Stimulated activated CD8-positive, alpha-beta memory T cell treated with anti-CD3 and anti-CD28 coated beads, Interleukin-15, amount 100 ng/mL, for 48 hours (primary cell): ENCODE results near the gene CHI3L1.

Source experiments
- DNase-seq, 2 donors: peaks; one replicate each; pipeline ENCODE4 v3.0.0-alpha.2; 2020; ENCODE audit warnings: low read depth in 2 of 2

Gene CHI3L1

DNA sequence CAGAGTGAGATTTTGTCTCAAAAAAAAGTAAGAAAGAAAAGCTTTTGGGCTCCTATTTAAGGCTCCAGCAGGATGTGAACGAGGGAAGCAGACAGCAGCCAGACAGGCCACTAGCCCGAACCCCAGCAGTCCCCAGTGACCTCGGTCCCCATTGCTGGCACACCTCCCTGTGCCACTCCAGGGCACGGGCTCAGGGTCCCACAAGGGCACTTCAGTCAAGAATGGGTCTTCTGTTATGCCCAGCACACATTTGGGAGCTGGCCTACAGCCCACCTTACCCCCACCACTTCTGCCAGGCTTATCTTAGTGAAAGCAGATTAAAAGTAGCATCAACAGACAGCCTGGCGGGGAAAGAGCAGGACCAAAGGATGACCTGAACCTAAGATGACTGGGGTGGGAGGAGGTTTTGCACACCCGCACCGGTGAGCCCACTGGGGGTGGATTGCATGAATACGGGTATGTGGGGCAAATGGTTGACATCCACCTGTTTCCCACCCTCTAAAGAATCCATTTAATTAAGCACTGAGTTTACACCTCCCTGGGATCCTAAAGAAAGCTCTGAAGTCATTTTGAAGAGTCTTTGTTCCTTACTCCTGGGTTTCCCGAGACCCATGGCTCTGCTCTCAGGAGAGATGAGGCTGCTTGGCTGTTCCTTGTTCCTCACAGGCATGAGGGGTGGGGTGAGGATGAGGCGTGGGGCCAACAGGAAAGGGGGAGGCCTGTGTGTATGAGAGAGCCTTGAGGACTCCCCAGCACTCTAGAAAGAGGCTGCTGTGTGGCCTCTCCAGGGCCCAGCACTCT lies 4.7 kb downstream of the CHI3L1 start:
- no peak for DNase-seq

DNA sequence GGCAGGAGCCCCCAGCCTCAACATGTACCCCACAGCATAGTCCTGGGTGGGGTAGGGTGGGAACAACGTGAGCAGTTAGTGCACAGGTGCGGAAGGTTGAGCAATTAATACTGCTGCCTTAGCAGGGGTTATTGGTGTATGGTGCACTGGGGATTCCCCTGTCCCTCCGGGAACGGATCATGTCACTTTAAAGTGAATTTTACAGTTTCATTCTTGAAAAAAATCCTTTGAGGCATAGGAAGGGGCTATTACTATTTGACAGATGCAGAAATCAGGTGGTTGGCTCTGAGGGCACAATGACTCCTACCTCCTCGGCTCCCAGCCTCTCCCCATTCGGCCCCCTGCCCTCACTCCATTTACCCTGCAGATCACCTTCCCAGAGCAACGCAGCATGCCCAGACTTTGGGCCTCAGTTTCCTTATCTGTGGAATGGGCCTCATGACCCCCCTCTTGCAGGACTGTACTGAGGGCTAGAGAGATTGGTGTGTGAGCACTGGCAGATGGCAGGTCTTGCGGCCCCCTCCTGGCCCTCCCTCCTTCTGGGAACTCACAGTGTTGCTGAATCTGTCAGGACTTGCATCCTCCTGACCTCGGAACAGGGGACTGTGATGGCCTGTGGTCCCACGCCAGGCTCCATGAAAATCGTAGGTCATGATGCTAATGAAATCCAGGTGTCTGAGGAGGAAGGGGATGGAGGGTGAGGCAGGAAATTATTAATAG lies 5.7 kb downstream of the CHI3L1 start:
- DNase-seq = no peak

DNA sequence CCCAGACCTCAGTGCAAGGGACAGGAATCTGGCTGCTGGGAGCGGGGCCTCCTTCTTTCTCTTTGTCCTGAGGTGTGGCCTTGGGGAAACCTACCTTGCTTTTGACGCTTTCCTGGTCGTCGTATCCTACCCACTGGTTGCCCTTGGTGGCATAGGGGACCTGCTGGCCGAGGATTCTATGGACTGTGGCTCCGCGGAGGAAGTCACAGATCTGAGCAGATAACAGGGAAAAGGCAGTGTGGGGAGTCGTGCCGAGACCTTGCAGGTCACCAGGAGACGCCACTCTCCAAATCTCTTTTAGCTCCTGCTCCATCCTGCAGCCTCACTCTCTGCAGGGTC lies 6.9 kb downstream of the CHI3L1 start:
- no peak for DNase-seq

GRCh38 chr1:203178821-203179666 lies 7.5 kb downstream of the CHI3L1 start:
- DNase-seq = no peak

- no peak for DNase-seq
These were observed 8.4 kb downstream of the CHI3L1 start for GRCh38 chr1:203178083-203178482.

DNA sequence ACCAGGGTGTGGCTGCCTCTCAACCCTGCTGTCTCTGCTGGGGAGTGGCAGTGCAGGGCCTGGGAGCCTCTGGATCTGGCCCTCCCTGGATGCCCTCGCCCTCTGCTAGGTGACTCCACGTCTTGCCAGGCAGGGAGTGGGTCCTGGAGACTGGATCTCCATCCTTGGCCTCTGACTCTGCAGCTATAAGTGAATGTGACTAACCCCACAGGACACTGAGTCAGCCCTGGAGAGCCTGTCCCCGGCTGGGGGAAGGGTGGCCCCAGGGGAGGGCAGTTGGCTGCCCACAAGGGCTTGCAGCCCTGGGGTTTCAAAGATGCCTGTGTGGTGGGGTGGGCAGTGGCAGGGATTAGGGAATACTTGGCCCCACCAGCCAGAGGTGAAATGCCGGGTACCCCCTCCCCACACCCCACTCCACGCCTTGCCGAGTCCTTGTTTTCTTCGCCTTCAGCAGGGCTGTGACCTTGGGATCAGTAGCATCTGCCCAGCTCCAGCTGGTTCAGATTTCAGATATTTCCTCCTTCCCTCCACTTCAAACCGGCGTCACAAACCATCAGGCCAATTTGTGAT lies 8.9 kb downstream of the CHI3L1 start:
- no peak for DNase-seq

GRCh38 chr1:203177036-203177405 lies 9.5 kb downstream of the CHI3L1 start:
- no peak for DNase-seq

- DNase-seq = no peak
These were observed 10.1 kb downstream of the CHI3L1 start for GRCh38 chr1:203176273-203177035.

DNA sequence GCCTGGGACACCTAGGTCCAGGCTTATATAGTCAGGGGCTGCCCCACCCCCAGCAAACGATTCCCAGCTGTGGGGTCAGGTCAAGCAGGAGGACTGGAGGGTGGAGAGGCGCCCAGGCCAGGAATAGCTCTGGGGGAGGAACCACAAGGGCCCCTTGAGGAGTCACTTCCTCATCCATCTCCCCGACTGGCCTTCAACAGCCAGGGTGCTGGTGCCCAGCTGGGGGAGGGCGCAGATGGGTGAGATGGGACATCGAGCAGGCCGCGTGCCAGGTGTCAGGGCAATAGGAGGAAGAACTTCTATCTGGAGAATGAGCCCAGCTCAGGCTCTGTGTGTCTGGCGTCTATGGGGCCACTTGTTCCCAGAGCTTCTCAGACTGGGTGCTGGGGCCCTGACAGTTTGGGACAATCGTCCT lies 10.7 kb downstream of the CHI3L1 start:
- DNase-seq = no peak

DNA sequence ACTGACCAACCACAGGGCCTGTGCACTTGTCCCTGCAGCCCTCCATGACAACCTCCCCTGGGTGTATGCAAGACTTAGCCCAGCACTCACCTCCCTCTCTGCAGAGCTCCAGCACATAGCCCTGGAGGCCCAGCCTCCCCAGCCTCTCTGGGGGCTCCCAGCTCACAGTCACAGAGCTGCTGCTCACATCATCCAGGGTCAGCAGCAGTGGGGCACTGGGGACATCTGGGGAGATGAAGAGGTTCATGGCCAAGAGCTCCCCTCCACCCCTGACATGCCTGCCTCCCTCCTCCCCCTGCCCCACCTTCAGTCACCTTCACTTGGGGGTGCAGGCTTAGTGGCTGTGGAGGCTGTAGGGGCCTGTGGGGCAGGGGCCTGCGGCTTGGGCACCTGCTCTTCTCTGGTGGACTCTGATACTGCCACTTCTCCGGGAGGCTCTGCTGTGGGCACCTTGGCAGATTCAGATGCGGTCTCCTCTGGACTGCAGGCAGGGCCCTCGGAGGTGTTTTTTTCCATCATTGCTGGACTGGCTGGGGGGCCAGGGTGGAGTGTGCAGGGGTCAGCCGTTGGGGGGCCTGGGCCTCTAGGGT lies 11.2 kb downstream of the CHI3L1 start, which contains the start of gene MYBPH:
MYBPH (minus strand) TSS at position 590 of the 590 bp plus-strand sequence; CDS start at position 519, 71 bp downstream.
- no peak for DNase-seq

DNA sequence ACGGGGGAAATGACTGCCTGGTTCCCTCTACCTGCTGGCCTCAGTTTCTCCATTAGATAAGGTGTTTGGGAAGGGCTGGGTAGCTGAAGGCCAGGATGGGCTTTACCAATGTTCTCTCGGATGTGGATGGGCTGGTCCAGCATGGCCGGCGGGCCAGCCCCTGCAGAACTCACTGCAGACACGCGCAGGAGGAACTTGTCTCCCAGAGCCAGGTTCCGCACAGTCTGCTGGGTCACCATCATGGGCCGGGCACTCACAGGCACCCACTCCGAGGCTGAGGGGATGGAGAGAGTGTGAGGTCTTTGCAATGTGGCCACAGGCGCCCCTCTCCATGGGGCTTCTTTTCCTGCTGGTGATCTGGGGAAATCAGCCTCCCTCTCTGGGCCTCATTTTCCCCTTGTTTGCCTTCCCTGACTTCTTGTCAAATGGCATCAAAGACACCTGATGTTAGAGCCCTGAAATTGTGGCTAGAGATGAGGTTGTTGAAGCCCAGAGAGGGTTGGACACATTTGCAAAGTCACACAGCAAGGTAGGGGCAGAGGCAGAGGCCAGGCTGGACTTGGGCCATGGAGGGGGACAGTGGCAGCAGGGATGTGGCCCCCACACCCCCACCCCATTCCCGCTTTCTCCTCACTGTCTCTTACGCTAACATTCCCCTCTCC lies 12.0 kb downstream of the CHI3L1 start:
- DNase-seq = no peak

DNA sequence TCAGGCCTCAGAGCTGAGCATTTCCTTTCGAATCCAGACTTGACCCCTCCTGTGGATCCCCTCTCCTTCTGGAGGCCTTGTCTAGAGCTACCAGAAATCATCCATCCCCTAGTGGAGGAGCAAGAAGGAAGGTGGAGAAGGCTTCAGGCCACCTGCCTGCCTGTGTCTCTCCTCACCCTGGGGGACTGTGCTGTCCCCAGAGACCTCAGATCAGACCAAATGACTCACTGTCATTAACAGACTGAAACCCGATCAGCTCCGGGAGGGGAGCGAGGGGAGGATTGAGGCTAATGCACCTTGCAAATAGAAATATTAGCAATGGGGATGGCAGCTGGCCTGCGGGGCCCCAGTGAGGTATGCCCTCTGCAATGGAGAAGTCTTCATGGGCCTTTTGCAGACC lies 12.9 kb downstream of the CHI3L1 start:
- DNase-seq = no peak

GRCh38 chr1:203173011-203173555 lies 13.4 kb downstream of the CHI3L1 start:
- no peak for DNase-seq

DNA sequence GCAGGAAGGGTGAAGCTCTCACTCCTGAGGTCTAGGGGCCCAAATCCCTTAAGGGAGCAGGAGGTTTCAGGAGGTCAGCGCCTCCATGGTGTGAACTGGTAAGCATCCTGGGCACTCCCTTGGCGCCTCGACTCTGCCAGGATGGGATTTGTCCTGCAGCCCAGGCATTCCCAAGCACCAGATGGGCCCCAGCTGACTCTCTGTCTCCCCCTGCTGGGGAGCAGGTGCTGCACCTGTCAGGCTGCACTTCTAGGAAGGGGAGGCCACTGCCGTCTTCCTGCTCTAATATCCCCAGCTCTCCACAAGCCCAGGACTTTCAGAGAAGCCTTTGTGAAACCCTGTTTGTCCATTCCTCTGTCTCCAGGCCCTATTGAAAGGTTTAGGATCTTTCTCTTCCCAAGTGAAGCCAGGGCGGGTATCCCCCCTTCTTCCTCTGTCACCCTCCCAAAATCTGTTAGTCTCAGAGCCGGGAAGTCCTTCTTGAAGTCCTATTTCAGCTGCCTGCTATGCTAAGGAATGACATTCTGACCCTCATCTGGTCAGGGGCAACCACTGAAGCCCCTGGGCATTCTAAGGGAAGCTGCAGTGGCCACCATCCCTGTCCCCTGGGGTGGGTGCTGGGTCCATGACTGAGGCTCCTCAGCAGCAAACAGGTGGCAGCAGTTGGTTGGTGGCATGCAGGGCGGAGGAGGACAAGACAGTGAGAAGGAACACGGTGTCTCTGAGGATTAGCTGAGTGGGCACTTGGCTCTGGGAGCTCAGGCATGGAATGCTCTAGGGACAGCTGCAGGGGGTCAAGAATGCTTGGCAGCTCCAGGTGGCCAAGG lies 14.1 kb downstream of the CHI3L1 start:
- DNase-seq = peak; percentile 7 to 19

GRCh38 chr1:203171341-203172183 lies 14.9 kb downstream of the CHI3L1 start:
- DNase-seq = no peak

DNA sequence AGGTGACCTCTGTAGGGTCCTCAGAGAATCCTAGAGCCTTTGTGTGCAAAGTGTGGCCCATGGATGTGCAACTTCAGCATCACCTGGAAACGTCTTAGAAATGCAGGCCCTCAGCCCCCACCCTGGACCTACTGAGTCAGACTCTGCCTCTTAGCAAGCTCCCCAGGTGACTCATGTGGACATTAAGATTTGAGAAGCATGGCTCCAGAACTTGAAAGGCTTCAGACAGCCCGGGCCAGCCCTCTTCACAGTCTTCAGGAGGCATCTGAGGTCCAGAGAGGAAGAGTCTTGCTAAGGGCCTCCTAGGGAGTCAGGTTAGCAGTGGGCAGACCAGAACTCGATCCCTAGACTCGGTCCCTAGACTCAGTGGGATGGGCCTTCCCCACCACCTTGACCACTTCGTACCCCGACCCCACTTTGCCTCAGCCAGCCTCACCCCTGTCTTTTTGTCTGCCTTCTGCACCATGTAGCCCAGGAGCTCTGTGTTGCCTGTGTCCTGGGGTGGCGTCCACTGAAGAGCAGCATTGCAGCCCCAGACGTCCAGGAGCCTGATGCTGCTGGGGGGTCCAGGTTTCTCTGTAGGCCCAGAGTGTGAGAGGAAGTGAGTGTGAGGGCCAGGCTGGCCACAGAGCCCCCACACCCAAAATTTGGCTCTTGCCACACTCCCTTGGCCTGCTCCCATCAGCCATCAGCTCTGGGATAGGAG lies 15.7 kb downstream of the CHI3L1 start:
- no peak for DNase-seq

GRCh38 chr1:203169770-203170520 lies 16.6 kb downstream of the CHI3L1 start:
- DNase-seq = no peak
